ENCODE measurements around the gene MITF.
"Not testable (repeated sequence)": the region's sequence is repeated elsewhere in the genome, so short reads cannot be mapped to it uniquely, and the experiment has no call there.

Gene MITF

DNA sequence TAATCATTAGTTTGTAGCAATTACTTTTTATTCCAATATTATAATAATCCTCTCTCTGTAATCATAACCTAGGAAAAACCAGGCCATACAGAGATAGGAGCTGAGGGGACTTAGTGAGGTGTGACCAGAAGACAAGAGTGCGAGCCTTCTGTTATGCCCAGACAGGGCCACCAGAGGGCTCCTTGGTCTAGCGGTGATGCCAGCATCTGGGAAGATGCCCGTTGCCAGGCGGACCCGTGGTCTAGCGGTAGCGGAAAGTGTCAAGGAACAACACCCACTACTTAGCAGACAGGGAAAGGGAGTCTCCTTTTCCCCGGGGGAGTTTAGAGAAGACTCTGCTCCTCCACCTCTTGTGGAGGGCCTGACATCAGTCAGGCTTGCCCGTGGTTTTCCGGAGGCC lies 180.7 kb downstream of the MITF start:
- H3K27ac ChIP-seq (replicated peaks); H3K27me3 ChIP-seq (ENCODE audit: insufficient read depth, poor library complexity, severe bottlenecking); H3K4me3 ChIP-seq (replicated peaks; ENCODE audit: insufficient read depth, low read length); DNase-seq (ENCODE audit: low read depth in 1 of 2, low spot score in 1 of 2): not testable (repeated sequence)
- TF ChIP-seq, protein P1, sequence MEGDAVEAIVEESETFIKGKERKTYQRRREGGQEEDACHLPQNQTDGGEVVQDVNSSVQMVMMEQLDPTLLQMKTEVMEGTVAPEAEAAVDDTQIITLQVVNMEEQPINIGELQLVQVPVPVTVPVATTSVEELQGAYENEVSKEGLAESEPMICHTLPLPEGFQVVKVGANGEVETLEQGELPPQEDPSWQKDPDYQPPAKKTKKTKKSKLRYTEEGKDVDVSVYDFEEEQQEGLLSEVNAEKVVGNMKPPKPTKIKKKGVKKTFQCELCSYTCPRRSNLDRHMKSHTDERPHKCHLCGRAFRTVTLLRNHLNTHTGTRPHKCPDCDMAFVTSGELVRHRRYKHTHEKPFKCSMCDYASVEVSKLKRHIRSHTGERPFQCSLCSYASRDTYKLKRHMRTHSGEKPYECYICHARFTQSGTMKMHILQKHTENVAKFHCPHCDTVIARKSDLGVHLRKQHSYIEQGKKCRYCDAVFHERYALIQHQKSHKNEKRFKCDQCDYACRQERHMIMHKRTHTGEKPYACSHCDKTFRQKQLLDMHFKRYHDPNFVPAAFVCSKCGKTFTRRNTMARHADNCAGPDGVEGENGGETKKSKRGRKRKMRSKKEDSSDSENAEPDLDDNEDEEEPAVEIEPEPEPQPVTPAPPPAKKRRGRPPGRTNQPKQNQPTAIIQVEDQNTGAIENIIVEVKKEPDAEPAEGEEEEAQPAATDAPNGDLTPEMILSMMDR (IDR thresholded peaks at IDR 0.05; ENCODE audit: insufficient read depth, low read length): peak; percentile 14

DNA sequence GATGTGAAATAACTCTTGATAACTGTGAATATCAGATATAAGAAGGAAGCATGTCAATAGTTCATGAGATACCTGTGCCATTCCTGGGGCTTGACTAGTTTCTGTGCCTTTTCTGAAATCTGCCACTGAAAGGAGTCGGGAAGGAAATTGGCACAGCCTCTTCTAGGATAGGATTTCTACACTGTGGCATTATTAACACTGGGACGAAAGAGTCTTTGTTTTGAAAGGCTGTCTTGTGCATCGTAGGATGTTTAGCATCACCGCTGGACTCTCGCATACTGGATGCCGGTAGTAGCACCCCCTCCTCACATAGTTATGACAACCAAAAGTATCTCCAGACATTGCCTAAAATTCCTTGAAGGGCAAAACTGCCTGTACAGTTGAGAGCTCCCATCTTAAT lies 182.4 kb downstream of the MITF start:
- H3K27me3 ChIP-seq (ENCODE audit: insufficient read depth, poor library complexity, severe bottlenecking): no peaks in the 10 kb centered on the region
- no peak overlapping the region for H3K27ac ChIP-seq (replicated peaks)

DNA sequence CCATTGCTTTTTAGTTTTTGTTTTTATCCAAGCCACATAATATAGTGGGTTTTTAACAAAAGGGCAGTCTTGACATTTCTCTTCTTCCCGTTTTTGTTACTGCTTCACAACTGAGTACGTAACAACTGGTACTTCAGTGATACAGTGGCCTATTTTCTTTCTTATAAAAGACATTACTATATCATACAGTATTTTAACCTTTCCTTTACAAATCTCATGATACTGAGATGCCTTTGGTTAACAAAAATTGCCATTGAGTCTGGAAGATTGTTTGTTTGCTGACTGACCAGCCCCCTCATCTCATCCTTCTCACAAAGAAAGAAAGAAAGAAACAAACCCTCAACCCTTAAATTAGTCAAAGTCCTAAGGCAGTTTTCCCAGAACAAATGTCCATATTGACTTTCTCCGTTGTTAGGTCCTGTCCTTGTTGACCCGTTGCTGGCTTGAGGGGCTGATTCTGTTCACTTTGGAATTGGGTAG lies 183.3 kb downstream of the MITF start:
- TF ChIP-seq, protein P1 (IDR thresholded peaks at IDR 0.05; ENCODE audit: insufficient read depth, low read length): no peak
- TF ChIP-seq SPI1 (IDR thresholded peaks at IDR 0.05; ENCODE audit: borderline replicate concordance, low read depth): no peak
- no peak for TF ChIP-seq GABPA (IDR thresholded peaks at IDR 0.05; ENCODE audit: low read depth)
- TF ChIP-seq, protein P2, sequence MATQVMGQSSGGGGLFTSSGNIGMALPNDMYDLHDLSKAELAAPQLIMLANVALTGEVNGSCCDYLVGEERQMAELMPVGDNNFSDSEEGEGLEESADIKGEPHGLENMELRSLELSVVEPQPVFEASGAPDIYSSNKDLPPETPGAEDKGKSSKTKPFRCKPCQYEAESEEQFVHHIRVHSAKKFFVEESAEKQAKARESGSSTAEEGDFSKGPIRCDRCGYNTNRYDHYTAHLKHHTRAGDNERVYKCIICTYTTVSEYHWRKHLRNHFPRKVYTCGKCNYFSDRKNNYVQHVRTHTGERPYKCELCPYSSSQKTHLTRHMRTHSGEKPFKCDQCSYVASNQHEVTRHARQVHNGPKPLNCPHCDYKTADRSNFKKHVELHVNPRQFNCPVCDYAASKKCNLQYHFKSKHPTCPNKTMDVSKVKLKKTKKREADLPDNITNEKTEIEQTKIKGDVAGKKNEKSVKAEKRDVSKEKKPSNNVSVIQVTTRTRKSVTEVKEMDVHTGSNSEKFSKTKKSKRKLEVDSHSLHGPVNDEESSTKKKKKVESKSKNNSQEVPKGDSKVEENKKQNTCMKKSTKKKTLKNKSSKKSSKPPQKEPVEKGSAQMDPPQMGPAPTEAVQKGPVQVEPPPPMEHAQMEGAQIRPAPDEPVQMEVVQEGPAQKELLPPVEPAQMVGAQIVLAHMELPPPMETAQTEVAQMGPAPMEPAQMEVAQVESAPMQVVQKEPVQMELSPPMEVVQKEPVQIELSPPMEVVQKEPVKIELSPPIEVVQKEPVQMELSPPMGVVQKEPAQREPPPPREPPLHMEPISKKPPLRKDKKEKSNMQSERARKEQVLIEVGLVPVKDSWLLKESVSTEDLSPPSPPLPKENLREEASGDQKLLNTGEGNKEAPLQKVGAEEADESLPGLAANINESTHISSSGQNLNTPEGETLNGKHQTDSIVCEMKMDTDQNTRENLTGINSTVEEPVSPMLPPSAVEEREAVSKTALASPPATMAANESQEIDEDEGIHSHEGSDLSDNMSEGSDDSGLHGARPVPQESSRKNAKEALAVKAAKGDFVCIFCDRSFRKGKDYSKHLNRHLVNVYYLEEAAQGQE (IDR thresholded peaks at IDR 0.05; ENCODE audit: insufficient replicate concordance, low read depth): no peak
- no peak for TF ChIP-seq POLR2AphosphoS5 (IDR thresholded peaks at IDR 0.05; ENCODE audit: low read depth)
- no peak overlapping the region for H3K4me3 ChIP-seq (replicated peaks; ENCODE audit: insufficient read depth, low read length)
- DNase-seq (ENCODE audit: low read depth in 1 of 2, low spot score in 1 of 2): no peak
- no peaks in the 10 kb centered on the region for H3K27me3 ChIP-seq (ENCODE audit: insufficient read depth, poor library complexity, severe bottlenecking)
- no peak overlapping the region for H3K27ac ChIP-seq (replicated peaks)

More for the DNA sequence above, 182.4 kb downstream of the MITF start:
- H3K4me3 ChIP-seq (replicated peaks; ENCODE audit: insufficient read depth, low read length): no peak overlapping the region
- TF ChIP-seq GABPA (IDR thresholded peaks at IDR 0.05; ENCODE audit: low read depth) (no peak), SPI1 (IDR thresholded peaks at IDR 0.05; ENCODE audit: borderline replicate concordance, low read depth) (no peak), POLR2AphosphoS5 (IDR thresholded peaks at IDR 0.05; ENCODE audit: low read depth) (no peak)
- TF ChIP-seq, protein P2 (IDR thresholded peaks at IDR 0.05; ENCODE audit: insufficient replicate concordance, low read depth): no peak
- TF ChIP-seq, protein P1 (IDR thresholded peaks at IDR 0.05; ENCODE audit: insufficient read depth, low read length): no peak
- DNase-seq (ENCODE audit: low read depth in 1 of 2, low spot score in 1 of 2): no peak

DNA sequence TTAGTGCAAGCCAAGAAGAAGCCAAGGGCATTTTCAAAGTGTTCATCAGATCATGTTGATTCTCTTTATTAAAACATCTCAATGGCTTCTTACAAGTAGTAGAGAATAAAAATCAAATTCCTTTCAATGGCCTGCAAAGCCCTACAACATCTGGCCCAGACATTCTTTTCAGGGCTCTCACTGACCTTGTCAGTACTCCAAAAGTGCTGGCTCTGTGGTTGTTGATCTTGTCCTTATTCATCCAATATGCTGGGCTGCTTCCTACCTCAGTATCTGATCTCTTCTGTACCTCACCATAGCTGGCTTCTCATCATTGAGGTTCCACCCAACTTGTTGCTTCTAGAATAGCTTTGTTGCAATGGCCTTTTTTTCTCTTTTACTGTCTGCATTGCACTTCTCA lies 186.2 kb downstream of the MITF start:
- Histone ChIP-seq H3K27me3 (ENCODE audit: insufficient read depth, poor library complexity, severe bottlenecking) (no peaks in the 10 kb centered on the region), H3K4me3 (replicated peaks; ENCODE audit: insufficient read depth, low read length) (no peak overlapping the region), H3K27ac (replicated peaks) (no peak overlapping the region)
- TF ChIP-seq POLR2AphosphoS5 (IDR thresholded peaks at IDR 0.05; ENCODE audit: low read depth) (no peak), SPI1 (IDR thresholded peaks at IDR 0.05; ENCODE audit: borderline replicate concordance, low read depth) (no peak), GABPA (IDR thresholded peaks at IDR 0.05; ENCODE audit: low read depth) (no peak)
- TF ChIP-seq, protein P2 (IDR thresholded peaks at IDR 0.05; ENCODE audit: insufficient replicate concordance, low read depth): no peak
- TF ChIP-seq, protein P1 (IDR thresholded peaks at IDR 0.05; ENCODE audit: insufficient read depth, low read length): no peak
- DNase-seq (ENCODE audit: low read depth in 1 of 2, low spot score in 1 of 2): no peak
